Hindlimb muscle (tissue), 1 donor: ENCODE measurements around the gene PRKG1. TPM values are rescaled to one million over a fixed set of nuclear protein-coding genes. Genes with fewer than 3 reads are reported as not detected.

ENCODE experiments used
- DNase-seq: peaks from one replicate; pipeline ENCODE4 v3.0.0-alpha.2; 2013
- polyA plus RNA-seq: library from polyadenylated mRNA; unstranded; fragments of 120-200 nt; gene quantifications from one replicate; pipeline ENCODE4 v1.2.1, GENCODE V29; 2013; ENCODE audit not compliant: insufficient read length

The PRKG1 gene
- polyA plus RNA-seq, 1 donor: 35.5 TPM

DNA sequence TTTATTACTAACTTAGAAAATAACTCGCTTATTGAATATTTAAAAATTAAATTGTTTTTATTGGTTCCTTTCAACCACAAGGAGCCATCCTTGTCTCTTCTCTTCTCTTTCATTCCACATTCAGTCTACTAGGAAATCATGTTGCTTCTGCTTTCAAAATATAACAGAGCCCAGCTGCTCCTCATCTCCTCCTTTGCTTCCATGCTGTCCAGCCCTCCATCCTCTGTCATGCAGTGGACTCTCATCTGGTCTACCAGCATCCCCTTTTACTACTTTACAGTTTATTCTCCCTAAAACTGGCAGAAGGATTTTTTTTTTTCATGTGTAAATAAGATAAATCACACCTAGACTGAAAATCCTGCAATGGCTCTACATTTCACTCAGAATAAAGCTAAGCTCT is 823.3 kb downstream of the PRKG1 start:
- no peak for DNase-seq

DNA sequence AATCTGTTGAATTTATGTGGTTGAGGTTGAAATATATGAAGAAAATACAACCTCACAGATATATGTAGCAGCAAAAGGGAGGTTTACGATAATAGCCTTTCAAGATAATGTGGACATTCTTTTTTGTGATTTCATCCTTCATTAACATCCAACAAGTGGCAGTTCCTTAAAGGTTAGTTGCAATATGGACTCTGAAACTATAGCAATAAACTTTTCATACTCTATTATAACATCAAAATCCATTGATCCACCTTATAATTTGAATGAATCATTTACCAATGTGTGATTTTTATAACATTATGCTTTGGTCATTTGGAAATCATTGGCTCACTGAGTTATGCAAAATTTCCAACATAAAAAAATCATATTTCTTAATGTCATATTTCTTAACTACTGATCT is 825.9 kb downstream of the PRKG1 start:
- no peak for DNase-seq

- DNase-seq: no peak
Measured at GRCh38 chr10:51903675-51904074, 829.4 kb downstream of the PRKG1 start.

GRCh38 chr10:51905032-51905431 is 830.7 kb downstream of the PRKG1 start:
- no peak for DNase-seq

DNA sequence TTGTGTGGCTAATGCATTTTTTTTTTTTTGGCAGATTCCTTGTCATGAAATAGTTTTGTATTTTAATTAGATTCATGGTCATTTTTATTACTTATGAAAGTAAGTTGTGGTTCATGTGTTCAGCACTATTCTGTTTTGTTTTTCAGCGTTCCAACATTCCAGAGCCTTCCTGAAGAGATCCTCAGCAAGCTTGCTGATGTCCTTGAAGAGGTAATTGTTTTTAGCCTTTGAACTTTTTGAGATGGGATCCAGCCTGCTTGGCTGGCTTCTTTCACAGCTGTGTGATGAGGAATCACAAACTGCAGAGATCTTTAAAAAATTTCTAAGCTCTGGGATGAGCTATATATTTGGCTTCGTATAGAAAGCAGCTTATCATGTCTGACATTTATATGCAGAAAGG is 833.1 kb downstream of the PRKG1 start:
- DNase-seq: no peak

DNA sequence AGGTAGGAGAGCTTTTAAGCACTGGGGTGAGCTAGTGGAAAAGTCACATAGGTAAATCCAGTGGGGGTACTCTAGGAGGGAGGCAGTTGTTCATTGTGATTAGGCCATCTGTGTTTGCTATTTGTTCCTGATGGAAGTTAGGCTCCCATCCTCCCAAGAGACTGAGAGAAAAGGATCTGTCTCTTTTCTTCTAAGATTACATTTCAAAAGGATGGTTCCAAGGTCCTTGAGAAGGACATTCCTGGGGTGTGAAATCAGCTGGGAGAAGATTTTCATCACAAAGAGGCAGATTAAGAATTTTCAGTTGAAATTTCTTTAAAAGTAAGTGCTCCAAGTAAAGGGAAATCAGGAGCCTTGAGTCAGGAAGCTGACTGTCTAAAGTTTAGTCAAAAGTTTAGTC is 835.9 kb downstream of the PRKG1 start:
- DNase-seq: no peak

GRCh38 chr10:51910596-51910995 is 836.3 kb downstream of the PRKG1 start:
- DNase-seq: no peak

GRCh38 chr10:51911723-51912122 is 837.4 kb downstream of the PRKG1 start:
- DNase-seq: no peak

DNA sequence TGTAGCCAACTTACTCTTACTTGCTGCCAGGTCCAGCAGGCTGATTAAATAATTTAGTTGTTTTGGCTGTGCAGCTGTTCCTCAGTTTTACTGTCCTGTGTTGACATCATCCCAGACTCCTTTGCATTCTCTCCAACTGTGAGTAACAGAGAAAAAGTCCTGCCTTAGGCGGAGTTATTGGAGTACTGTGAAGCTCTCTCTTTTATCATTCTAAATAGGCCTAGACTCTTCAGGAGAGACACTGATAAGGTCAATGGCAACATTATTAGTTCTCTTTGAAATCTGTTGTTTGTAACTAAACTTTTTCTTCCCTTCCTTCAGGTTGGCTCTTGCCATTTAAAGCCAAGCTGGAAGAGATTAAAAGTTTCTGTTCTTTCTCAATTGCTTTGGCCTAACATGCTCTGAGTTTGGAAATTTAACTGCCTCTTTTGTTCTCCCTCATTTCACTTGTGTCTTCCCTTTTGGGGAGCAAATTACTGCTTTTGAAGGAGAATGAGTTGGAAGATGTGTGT is 840.8 kb downstream of the PRKG1 start:
- DNase-seq: no peak

DNA sequence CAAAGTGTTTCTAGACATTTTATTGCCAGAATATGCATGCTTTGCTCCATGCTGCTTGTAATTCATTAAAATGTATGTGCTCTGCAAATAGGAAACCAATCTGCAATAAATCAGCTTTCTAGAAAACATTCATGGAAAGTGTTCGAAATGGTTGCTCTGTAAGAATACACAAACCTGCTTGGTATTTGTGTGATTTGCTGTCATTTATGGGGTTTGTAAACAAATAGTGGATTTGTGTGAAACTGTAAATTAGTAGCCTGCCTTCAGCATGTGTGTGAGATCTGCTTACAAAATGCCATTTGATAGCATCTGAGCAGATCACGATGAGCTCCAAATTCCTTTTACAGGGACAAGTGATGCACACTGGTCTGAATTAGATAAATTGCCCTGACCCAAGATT is 844.2 kb downstream of the PRKG1 start:
- DNase-seq: no peak

DNA sequence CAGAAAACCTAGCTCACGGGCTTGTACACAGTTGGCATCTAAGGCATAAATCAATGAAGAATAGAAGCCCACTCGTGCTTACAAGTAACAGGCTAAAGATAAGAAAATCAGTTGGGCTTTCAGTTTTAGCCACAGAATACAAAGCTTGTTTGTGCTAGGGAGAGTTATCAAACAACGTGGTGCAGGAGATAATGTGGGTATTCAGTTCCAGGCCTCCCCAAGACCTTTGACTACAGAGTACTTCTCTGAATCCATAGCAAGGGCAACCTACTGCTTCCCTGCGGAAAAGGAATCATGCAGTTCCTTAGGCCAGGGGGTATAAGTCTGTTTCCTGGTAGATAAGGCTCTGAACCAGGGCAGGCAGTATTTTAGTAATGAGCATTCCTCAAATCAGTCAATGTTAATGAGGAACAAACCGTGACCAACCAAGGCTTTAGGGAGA is 844.6 kb downstream of the PRKG1 start:
- DNase-seq: no peak

GRCh38 chr10:51920672-51921071 is 846.4 kb downstream of the PRKG1 start:
- no peak for DNase-seq

GRCh38 chr10:51924359-51924758 is 850.1 kb downstream of the PRKG1 start:
- DNase-seq: no peak

- DNase-seq: no peak
Measured at GRCh38 chr10:51926337-51926736, 852.0 kb downstream of the PRKG1 start.

- no peak for DNase-seq
Measured at GRCh38 chr10:51928162-51928561, 853.9 kb downstream of the PRKG1 start.

DNA sequence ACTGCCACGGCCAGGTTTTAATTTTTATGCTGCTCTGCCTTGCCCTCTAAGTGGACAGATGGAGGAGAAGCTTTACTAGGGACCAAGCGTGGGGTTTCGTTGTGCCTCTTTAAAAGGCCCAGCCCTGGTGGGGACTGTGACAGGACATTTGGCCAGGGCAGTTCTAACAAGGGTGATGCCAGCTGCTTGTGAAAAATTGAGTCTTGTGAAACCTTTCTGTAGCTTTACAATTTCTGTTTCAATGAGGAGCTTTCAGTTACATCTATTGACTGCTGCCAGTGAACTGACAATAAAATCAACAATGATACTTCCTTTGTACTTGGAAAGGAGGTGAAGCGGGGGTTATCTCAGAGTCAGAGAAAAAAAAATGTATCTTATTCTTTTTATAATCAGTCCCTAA is 858.2 kb downstream of the PRKG1 start:
- no peak for DNase-seq

DNA sequence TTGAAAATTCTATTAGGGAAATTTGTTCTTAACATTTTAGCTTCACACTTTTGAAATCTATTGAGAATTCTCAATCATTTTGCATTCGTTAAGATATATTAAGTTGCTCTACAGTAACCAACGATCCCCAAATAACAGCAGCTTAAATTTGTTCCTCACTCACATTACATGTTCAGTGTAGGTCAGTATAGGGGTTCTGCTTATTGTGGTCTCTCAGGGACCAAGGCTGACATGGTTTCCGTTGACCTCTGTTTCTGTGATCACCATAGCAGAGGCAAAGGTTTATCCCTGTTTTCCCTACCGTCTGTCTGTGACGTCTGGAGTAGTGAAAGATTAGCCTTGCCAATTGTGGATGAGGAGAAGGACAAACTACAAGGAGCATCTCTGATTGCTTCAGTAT is 860.1 kb downstream of the PRKG1 start:
- DNase-seq: no peak

GRCh38 chr10:51935341-51935740 is 861.1 kb downstream of the PRKG1 start:
- DNase-seq: no peak

- no peak for DNase-seq
Measured at GRCh38 chr10:51937308-51938140, 863.2 kb downstream of the PRKG1 start.

DNA sequence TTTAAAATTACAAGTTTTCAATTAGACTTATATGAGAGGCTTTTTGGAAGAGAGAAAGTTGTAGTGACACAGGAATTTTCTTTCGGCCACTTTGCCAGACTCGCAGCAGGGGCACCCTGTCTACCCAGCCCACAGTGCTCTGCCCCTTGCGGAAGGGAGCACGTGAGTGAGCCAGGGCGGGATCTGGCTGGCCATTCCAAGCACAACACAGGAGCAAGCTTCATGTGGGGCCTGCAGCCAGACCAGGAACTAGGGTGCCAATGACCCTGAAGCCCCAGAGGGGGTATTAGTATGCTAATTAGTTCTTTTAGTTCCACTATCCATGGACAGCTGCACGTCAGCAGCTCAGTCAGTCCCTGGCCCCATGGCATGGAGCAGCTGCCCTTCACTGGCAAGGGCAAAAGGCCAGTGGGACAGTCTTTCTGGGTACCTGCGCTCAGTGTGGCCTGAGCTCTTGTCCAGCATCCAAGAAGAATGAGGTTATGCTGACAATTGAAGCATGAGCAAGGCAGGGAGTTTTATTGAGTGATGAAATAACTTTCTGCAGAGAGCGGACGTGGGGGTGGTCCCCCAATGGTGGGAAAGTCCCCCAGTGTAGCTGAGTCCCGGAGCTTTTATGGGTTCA is 876.2 kb downstream of the PRKG1 start:
- no peak for DNase-seq

- DNase-seq: no peak
Measured at GRCh38 chr10:51950996-51951555, 876.8 kb downstream of the PRKG1 start.

DNA sequence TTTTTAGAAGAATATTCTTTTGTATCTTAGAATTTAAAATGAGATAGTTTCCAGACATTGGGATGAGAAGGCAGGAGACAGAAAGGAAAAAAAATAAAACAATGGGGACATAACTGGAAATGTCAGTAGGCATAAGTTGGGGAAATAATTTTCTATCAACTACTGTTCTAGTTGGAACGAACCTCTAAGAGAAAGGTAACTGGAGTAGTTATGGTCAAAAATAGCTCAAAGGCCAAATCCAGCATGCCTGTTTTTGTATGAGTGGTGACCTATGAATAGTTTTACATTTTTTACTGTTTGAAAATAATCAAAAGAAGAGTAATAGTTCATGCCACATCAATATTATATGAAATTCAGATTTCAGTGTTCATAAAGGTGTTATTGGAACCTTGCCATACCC is 877.3 kb downstream of the PRKG1 start:
- DNase-seq: no peak

GRCh38 chr10:51952056-51952455 is 877.8 kb downstream of the PRKG1 start:
- peak; percentile 43 for DNase-seq

DNA sequence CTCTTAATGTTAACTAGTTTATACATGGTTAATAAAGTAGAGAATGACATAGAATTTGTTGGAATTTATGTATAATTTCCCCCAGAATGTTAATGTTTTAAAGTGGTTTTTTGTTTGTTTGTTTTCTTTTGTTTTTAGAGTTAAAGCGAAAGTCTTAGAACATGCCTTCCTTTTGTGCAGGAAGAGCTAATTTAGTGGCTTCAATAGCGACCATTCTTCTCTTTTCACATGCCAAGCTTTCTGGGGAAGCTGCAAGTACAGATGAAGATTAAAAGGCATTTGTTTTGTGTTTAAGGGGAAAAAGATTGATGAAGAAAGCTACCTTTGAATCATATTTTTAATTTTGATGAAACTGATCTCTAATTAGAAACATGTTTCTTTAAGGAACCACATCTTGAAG is 881.4 kb downstream of the PRKG1 start:
- no peak for DNase-seq
